B cell (primary cell): ENCODE measurements around the gene IL25.

Experiments used
- EZH2 ChIP-seq: IDR thresholded peaks from 2 replicates; pipeline ENCODE4 v1.6.1; 2012; ENCODE audit warnings: borderline replicate concordance, low read depth, mild to moderate bottlenecking, moderate library complexity, low read length; ENCODE audit not compliant: insufficient read depth, poor library complexity, severe bottlenecking
- TF ChIP-seq, protein P1 (sequence below): fragments of 200-600 bp; IDR thresholded peaks from one replicate; pipeline ENCODE4 v1.8.0; 2022; ENCODE audit warnings: antibody characterized with exemption, mild to moderate bottlenecking

DNA sequence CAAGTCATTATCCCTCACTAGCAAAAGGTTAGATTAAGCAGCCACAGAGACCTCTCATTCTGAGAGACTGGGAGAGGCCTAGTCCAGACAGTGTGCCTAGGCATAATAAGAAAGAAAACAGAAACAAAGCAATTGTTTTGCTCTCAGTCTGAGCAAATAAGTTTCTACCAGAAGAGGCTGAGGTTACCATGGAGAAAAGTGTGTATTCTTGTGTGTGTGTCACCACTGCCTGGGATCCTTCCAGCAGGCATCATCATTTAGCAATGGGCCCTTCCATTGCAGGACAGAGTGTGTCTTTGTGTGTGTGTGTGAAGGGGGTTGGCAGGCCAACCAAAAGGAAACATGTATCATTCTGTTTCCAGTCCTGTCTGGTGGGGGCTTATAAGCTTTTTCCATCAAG, 11.3 kb upstream of the IL25 start:
- TF ChIP-seq, protein P1, sequence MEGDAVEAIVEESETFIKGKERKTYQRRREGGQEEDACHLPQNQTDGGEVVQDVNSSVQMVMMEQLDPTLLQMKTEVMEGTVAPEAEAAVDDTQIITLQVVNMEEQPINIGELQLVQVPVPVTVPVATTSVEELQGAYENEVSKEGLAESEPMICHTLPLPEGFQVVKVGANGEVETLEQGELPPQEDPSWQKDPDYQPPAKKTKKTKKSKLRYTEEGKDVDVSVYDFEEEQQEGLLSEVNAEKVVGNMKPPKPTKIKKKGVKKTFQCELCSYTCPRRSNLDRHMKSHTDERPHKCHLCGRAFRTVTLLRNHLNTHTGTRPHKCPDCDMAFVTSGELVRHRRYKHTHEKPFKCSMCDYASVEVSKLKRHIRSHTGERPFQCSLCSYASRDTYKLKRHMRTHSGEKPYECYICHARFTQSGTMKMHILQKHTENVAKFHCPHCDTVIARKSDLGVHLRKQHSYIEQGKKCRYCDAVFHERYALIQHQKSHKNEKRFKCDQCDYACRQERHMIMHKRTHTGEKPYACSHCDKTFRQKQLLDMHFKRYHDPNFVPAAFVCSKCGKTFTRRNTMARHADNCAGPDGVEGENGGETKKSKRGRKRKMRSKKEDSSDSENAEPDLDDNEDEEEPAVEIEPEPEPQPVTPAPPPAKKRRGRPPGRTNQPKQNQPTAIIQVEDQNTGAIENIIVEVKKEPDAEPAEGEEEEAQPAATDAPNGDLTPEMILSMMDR, result no peak
- TF ChIP-seq EZH2, result no peak
